Heart left ventricle (tissue), 16 donors: ENCODE data around the gene COL11A2. TPM values are rescaled to one million over a fixed set of nuclear protein-coding genes. Genes with fewer than 3 reads are reported as not detected.
"Not testable (repeated sequence)": the region's sequence is repeated elsewhere in the genome, so short reads cannot be mapped to it uniquely, and the experiment has no call there.

ENCODE experiments used
- ATAC-seq, 4 donors: fragments of 200-7000 bp; cut with Tn5 transposase; one replicate each; pipeline ENCODE4 v1.9.1; 2020 to 2022; ENCODE audit warnings: moderate library complexity in 4 of 4, mild to moderate bottlenecking in 3 of 4, moderate number of reproducible peaks in 1 of 4
- DNase-seq, 5 donors: peaks; one replicate each; pipeline ENCODE4 v3.0.0-alpha.2; 2020
- H3K27ac ChIP-seq, 12 donors: fragments of 200-600 bp; sonication (generic) in 4 of 12; one replicate each; pipeline versions ENCODE4 v1.5.0 to v1.8.0; 2016 to 2022; ENCODE audit warnings: mild to moderate bottlenecking in 2 of 12
- H3K27me3 ChIP-seq, 9 donors: fragments of 200-600 bp; sonication (generic) in 2 of 9; one replicate each; pipeline versions ENCODE4 v1.5.1 to v1.8.0; 2016 to 2022; ENCODE audit warnings: mild to moderate bottlenecking in 3 of 9
- H3K36me3 ChIP-seq, 9 donors: fragments of 200-600 bp; sonication (generic) in 2 of 9; one replicate each; pipeline versions ENCODE4 v1.5.0 to v1.8.0; 2018 to 2022; ENCODE audit warnings: mild to moderate bottlenecking in 2 of 9
- H3K4me1 ChIP-seq, 12 donors: fragments of 200-600 bp; sonication (generic) in 4 of 12; one replicate each; pipeline versions ENCODE4 v1.5.0 to v1.8.0; 2016 to 2022; ENCODE audit warnings: mild to moderate bottlenecking in 3 of 12
- H3K4me3 ChIP-seq, 12 donors: fragments of 200-600 bp; sonication (generic) in 4 of 12; one replicate each; pipeline versions ENCODE4 v1.5.0 to v1.8.0; 2017 to 2022; ENCODE audit warnings: mild to moderate bottlenecking in 9 of 12, moderate library complexity in 4 of 12
- H3K9me3 ChIP-seq, 12 donors: fragments of 200-600 bp; sonication (generic) in 4 of 12; one replicate each; pipeline versions ENCODE4 v1.5.0 to v1.8.0; 2016 to 2022; ENCODE audit warnings: mild to moderate bottlenecking in 1 of 12
- POLR2A ChIP-seq, 2 donors: fragments of 450-650 bp; IDR thresholded peaks; one replicate each; pipeline ENCODE4 v1.6.1; 2017; ENCODE audit warnings: antibody characterized with exemption in 2 of 2, mild to moderate bottlenecking in 2 of 2, moderate library complexity in 2 of 2
- WGBS, 4 donors: extraction: QIAGEN DNeasy Blood & Tissue Kit in 2 of 4; methylation state at CpG; one replicate each; pipeline versions ENCODE4 v1.1.5 to v1.1.7; 2013 to 2018; 5-methylcytosine and 5-hydroxymethylcytosine counted together
- intact Hi-C, 10 donors: fragments of 100-400 bp; cut with DNase I; formaldehyde crosslinking; loops; one replicate each; pipeline versions ENCODE4 v1.11.1 to v1.14.2; 2022
- polyA plus RNA-seq, 2 donors: library from polyadenylated mRNA; stranded (reverse); fragments of 200-250 nt; gene quantifications; one replicate each; pipeline ENCODE4 v1.2.3, GENCODE V29; 2013
- total RNA-seq, 9 donors: library from RNA; depleted of rRNA in 2 of 9; stranded (reverse); fragments of >200 nt in 2 of 9; fragmentation: NEBNext Ultra II Directional in 3 of 9; extraction: Animal tissue kit (Norgen Biotek cat#: 25700) in 3 of 9; gene quantifications; one replicate each; pipeline versions ENCODE4 v1.1.0 to v1.2.4, GENCODE V29; 2016 to 2023
- TF ChIP-seq, protein P1 (sequence below), 12 donors: fragments of 200-600 bp; sonication (generic) in 4 of 12; IDR thresholded peaks; one replicate each; pipeline versions ENCODE4 v1.5.0 to v1.8.0; 2018 to 2022; ENCODE audit warnings: antibody characterized with exemption in 12 of 12, mild to moderate bottlenecking in 5 of 12
- donor health status: ischemic (EF 13 %, LVEDD 7.1; RV severe dilation, severe dysfunction).
- donor health status: healthy with polysubstance abuse.
- donor health status: DM: no; HTN: yes; CAD: no.
- donor health status: DM: no; HTN: no; CAD: no.
- donor health status: ischemic (EF 25% LVEDD 6.9; RV normal size, moderate dysfunction).
- donor health status: ischemic (EF 25% LVEDD 5.7; RV mildly dilated, moderate dysfunction).
- donor health status: healthy.
- donor health status: DM: yes; HTN: yes; CAD: no.
- donor health status: ischemic (EF 35%, LVEDD 5.7; RV mildly dilated, moderate dysfunction).
- donor health status: nonischemic (EF 11% LVEDD 7.7; RV severe dilation, severe dysfunction).
- donor health status: DM: yes; HTN: yes; CAD: no.
- donor health status: PGD.
- donor health status: ischemic (EF 29% LVEDD 5.4; RV normal size, mild dysfunction).
- donor health status: nonischemic (EF 23%, LVEDD 6.1; RV moderate dilation, normal function).

COL11A2 gene
- total and polyA plus RNA-seq, 11 donors, result 0.39 to 4.9 (median 0.93) TPM

DNA sequence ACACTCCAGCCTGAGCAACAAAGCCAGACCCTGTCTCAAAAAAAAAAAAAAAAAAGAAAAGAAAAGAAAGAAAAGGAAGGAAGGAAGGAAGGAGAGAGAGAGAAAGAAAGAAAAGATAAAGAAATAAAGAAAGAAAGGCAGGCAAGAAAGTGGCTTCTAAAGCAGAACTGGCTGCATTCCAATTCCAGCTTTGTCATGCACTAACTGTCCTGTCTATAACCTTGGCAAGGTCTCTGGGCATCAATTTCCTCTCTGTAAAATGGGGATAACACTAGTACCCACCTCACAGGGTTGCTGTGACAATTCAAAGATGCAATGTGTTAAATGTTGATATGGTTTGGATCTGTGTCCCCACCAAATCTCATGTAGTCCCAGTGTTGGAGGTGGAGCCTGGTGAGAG is 44.1 kb upstream of the COL11A2 start:
- intact Hi-C loops, result loop anchor here in 1 of 10 donors (5.0 kb wide), 1 partner anchor 129 kb away; no protein-coding TSS in a partner anchor
- no peaks in the 10 kb centered on the region for H3K4me1 ChIP-seq
- TF ChIP-seq POLR2A (IDR thresholded peaks at IDR 0.05), result no peak
- TF ChIP-seq, protein P1, sequence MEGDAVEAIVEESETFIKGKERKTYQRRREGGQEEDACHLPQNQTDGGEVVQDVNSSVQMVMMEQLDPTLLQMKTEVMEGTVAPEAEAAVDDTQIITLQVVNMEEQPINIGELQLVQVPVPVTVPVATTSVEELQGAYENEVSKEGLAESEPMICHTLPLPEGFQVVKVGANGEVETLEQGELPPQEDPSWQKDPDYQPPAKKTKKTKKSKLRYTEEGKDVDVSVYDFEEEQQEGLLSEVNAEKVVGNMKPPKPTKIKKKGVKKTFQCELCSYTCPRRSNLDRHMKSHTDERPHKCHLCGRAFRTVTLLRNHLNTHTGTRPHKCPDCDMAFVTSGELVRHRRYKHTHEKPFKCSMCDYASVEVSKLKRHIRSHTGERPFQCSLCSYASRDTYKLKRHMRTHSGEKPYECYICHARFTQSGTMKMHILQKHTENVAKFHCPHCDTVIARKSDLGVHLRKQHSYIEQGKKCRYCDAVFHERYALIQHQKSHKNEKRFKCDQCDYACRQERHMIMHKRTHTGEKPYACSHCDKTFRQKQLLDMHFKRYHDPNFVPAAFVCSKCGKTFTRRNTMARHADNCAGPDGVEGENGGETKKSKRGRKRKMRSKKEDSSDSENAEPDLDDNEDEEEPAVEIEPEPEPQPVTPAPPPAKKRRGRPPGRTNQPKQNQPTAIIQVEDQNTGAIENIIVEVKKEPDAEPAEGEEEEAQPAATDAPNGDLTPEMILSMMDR (IDR thresholded peaks at IDR 0.05), result no peak
- H3K36me3 ChIP-seq, result no peaks in the 10 kb centered on the region
- no peak for DNase-seq
- no peak overlapping the region for H3K27ac ChIP-seq
- no peaks in the 10 kb centered on the region for H3K9me3 ChIP-seq
- H3K4me3 ChIP-seq, result no peak overlapping the region
- no peak for ATAC-seq
- H3K27me3 ChIP-seq, result peaks cover 0 to 40% (median 13%) of the 10 kb centered on the region in 9 donors

DNA sequence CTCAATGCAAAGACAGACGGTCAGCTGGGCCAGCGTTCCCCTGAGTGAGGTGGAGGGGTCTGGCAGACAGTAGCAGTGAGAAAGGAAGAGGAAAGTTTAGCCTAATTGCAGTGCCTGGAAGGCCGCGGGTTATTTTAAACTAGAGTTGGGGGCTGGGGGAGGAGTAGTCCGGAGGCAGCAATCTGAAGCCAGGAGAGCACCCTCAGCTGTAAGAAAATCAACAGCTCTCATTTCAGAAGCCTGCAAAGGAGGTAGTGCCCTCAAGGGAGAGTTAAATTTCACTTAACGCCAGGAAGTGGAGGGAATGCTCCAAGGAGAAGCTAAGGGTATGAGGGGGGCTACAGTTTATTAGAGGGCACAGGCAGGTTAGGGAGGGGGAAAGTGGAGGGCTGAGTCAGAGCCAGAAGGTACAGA is 43.0 kb upstream of the COL11A2 start:
- Histone ChIP-seq H3K4me1 (no peaks in the 10 kb centered on the region), H3K9me3 (no peaks in the 10 kb centered on the region), H3K27ac (no peak overlapping the region), H3K4me3 (no peak overlapping the region), H3K27me3 (peaks cover 0 to 36% (median 6%) of the 10 kb centered on the region in 9 donors), H3K36me3 (no peaks in the 10 kb centered on the region)
- WGBS, 4 donors, result 10 to 18% (median 15%) methylated on average over 6 of the region's 6 CpGs
- TF ChIP-seq, protein P1 (IDR thresholded peaks at IDR 0.05), result no peak
- TF ChIP-seq POLR2A (IDR thresholded peaks at IDR 0.05), result no peak
- ATAC-seq (no peak), DNase-seq (no peak)
- intact Hi-C loops, result loop anchor here in 1 of 10 donors (5.0 kb wide), 1 partner anchor 128 kb away; no protein-coding TSS in a partner anchor

DNA sequence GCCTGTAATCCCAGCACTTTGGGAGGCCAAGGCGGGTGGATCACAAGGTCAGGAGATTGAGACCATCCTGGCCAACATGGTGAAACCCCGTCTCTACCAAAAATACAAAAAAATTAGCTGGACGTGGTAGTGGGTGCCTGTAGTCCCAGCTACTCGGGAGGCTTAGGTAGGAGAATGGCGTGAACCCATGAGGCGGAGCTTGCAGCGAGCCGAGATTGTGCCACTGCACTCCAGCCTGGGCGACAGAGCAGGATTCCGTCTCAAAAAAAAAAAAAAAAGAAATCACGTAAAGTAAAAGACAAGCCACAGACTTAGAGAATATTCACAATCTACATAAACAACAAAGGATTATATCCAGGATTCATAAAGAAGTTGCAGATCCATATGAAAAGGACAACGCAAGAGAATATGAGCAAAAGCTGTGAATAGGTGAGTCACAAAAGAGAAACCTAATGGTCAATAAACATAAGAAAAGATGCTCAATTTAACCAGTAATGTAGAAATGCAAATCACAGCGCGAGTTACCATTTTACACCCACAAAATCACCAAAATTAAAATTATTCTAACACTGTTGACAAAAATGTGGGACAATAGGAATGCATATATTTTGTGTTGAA is 34.3 kb upstream of the COL11A2 start:
- H3K4me3 ChIP-seq, H3K36me3 ChIP-seq, H3K27ac ChIP-seq, DNase-seq, H3K9me3 ChIP-seq, intact Hi-C loops, ATAC-seq, H3K4me1 ChIP-seq: not testable (repeated sequence)
- peaks cover 0 to 34% (median 11%) of the 10 kb centered on the region in 9 donors for H3K27me3 ChIP-seq
- WGBS, 4 donors, result 32 to 44% (median 41%) methylated on average over 14 of the region's 14 CpGs

DNA sequence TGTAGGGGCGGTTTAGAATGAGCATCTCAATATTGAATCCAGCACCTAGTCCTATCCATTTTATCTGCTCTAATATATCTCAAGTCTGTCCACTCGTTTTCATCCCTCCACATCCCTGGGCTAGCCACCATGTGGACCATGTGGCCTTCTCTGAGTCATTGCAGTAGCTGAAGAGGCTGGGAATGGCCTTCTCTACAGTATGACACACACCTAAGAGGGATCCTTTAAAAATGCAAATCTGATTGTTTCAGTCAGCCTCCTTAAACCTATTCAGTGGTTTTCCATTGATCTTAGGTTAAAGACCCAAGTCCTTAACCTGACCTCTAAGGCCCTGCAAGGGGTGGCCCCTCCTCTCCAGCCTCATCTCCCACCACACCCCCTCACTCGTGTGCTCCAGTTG is 25.4 kb upstream of the COL11A2 start:
- TF ChIP-seq, protein P1 (IDR thresholded peaks at IDR 0.05), result no peak
- no peak for TF ChIP-seq POLR2A (IDR thresholded peaks at IDR 0.05)
- H3K27ac ChIP-seq, result no peak overlapping the region
- H3K36me3 ChIP-seq, result no peaks in the 10 kb centered on the region
- H3K4me1 ChIP-seq, result peaks cover 0 to 16% (median 10%) of the 10 kb centered on the region in 12 donors
- no peaks in the 10 kb centered on the region for H3K9me3 ChIP-seq
- WGBS, 4 donors, result 59 to 68% (median 63%) methylated on average over 3 of the region's 3 CpGs
- ATAC-seq, result no peak
- H3K27me3 ChIP-seq, result peaks cover 0 to 11% (median 0%) of the 10 kb centered on the region in 9 donors
- no peak overlapping the region for H3K4me3 ChIP-seq
- no peak for DNase-seq
- intact Hi-C loops, result no loop called here

DNA sequence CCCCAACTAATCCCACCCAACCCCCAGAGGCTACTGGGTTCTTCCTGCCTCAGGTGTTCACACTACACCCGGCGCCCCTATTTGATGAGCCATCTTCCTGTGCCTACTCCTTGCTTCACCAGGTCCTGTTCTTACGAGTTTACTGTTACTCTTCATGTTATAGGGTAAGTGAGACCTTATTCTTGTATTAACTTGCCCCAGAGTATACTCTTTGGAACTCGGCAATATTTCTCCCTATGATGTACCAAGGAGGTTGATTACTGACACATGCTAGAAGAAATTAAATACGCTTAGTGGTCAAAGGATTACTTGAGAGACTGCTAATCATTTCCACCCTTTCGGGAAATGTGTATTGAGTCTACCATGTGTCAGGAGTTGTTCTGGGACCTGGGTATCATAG is 25.0 kb upstream of the COL11A2 start:
- H3K4me3 ChIP-seq, result no peak overlapping the region
- intact Hi-C loops, result no loop called here
- no peak for TF ChIP-seq POLR2A (IDR thresholded peaks at IDR 0.05)
- TF ChIP-seq, protein P1 (IDR thresholded peaks at IDR 0.05), result no peak
- H3K36me3 ChIP-seq, result no peaks in the 10 kb centered on the region
- no peaks in the 10 kb centered on the region for H3K9me3 ChIP-seq
- peaks cover 0 to 11% (median 0%) of the 10 kb centered on the region in 9 donors for H3K27me3 ChIP-seq
- 85 to 94% (median 90%) methylated on average over 6 of the region's 6 CpGs for WGBS, 4 donors
- no peak for ATAC-seq
- H3K4me1 ChIP-seq, result peaks cover 0 to 20% (median 14%) of the 10 kb centered on the region in 12 donors
- no peak for DNase-seq
- no peak overlapping the region for H3K27ac ChIP-seq
